WTC11 (cell line): ENCODE measurements around the gene BUB1.

Experiments
- ATF1 ChIP-seq: sonication (generic); formaldehyde crosslinking; IDR thresholded peaks from 2 replicates; pipeline ENCODE4 v1.8.1; 2023; ENCODE audit warnings: mild to moderate bottlenecking, moderate library complexity, missing genetic modification reagents
- CBFB ChIP-seq: sonication (generic); formaldehyde crosslinking; IDR thresholded peaks from 2 replicates; pipeline ENCODE4 v1.8.1; 2022; ENCODE audit warnings: mild to moderate bottlenecking, low read depth, missing genetic modification reagents
- CREB1 ChIP-seq: sonication (generic); formaldehyde crosslinking; IDR thresholded peaks from 2 replicates; pipeline ENCODE4 v1.8.0; 2023; ENCODE audit warnings: mild to moderate bottlenecking, missing genetic modification reagents
- ETV6 ChIP-seq: sonication (generic); formaldehyde crosslinking; IDR thresholded peaks from 2 replicates; pipeline ENCODE4 v1.8.1; 2022; ENCODE audit warnings: mild to moderate bottlenecking, missing genetic modification reagents
- FOXP1 ChIP-seq: sonication (generic); formaldehyde crosslinking; IDR thresholded peaks from 2 replicates; pipeline ENCODE4 v1.8.0; 2022; ENCODE audit warnings: missing genetic modification reagents, mild to moderate bottlenecking, moderate library complexity, borderline replicate concordance
- MAX ChIP-seq: sonication (generic); formaldehyde crosslinking; IDR thresholded peaks from 2 replicates; pipeline ENCODE4 v1.8.0; 2022; ENCODE audit warnings: mild to moderate bottlenecking, missing genetic modification reagents
- NFYB ChIP-seq: sonication (generic); formaldehyde crosslinking; conservative IDR thresholded peaks from 2 replicates; pipeline ENCODE4 v1.8.0; 2022; ENCODE audit warnings: low read depth, missing genetic modification reagents
- NR1H2 ChIP-seq: sonication (generic); formaldehyde crosslinking; IDR thresholded peaks from 2 replicates; pipeline ENCODE4 v1.9.0; 2021; ENCODE audit warnings: mild to moderate bottlenecking, moderate library complexity, missing genetic modification reagents
- NR2C2 ChIP-seq: sonication (generic); formaldehyde crosslinking; IDR thresholded peaks from 2 replicates; pipeline ENCODE4 v1.8.0; 2022; ENCODE audit warnings: mild to moderate bottlenecking, missing genetic modification reagents
- SOX15 ChIP-seq: fragments of 250-450 bp; sonication (Bioruptor Pico); IDR thresholded peaks from 2 replicates; pipeline ENCODE4 v1.9.0; 2021; ENCODE audit warnings: mild to moderate bottlenecking
- TEAD1 ChIP-seq: sonication (generic); formaldehyde crosslinking; IDR thresholded peaks from 2 replicates; pipeline ENCODE4 v1.8.0; 2022; ENCODE audit warnings: mild to moderate bottlenecking, missing genetic modification reagents
- TF ChIP-seq, protein P1 (sequence below): fragments of 200-600 bp; IDR thresholded peaks from 2 replicates; pipeline ENCODE4 v1.8.0; 2022; ENCODE audit warnings: antibody characterized with exemption

DNA sequence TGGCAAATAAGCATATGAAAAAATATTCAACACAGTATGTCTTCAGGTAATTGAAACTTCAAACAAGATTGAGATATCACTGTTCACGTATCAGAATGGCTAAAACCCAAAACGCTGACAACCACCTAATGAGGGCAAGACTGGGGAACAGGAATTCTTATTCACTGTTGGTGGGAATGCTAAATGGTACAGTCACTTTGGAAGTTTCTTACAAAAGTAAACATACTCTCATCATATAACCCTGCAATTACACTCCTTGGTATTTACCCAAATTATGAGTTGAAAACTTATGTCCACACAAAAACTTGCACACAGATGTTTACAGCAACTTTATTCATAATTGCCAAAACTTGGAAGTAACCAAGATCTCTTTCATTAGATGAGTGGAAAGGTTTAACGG, 30.1 kb downstream of the BUB1 start:
- no peak for TF ChIP-seq CBFB (CRISPR knock-in tag)
- TF ChIP-seq MAX (CRISPR knock-in tag): no peak
- no peak for TF ChIP-seq ATF1 (CRISPR knock-in tag)
- TF ChIP-seq, protein P1, sequence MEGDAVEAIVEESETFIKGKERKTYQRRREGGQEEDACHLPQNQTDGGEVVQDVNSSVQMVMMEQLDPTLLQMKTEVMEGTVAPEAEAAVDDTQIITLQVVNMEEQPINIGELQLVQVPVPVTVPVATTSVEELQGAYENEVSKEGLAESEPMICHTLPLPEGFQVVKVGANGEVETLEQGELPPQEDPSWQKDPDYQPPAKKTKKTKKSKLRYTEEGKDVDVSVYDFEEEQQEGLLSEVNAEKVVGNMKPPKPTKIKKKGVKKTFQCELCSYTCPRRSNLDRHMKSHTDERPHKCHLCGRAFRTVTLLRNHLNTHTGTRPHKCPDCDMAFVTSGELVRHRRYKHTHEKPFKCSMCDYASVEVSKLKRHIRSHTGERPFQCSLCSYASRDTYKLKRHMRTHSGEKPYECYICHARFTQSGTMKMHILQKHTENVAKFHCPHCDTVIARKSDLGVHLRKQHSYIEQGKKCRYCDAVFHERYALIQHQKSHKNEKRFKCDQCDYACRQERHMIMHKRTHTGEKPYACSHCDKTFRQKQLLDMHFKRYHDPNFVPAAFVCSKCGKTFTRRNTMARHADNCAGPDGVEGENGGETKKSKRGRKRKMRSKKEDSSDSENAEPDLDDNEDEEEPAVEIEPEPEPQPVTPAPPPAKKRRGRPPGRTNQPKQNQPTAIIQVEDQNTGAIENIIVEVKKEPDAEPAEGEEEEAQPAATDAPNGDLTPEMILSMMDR: no peak
- no peak for TF ChIP-seq TEAD1 (CRISPR knock-in tag)
- TF ChIP-seq SOX15: no peak
- TF ChIP-seq NR1H2 (CRISPR knock-in tag): no peak
- no peak for TF ChIP-seq ETV6
- TF ChIP-seq CREB1 (CRISPR knock-in tag): no peak
- TF ChIP-seq NFYB: no peak
- no peak for TF ChIP-seq FOXP1 (CRISPR knock-in tag)
- TF ChIP-seq NR2C2: no peak
